Panc1 (cell line): Measurements from ENCODE around the gene KCNT1. TPM values are rescaled to one million over a fixed set of nuclear protein-coding genes. Genes with fewer than 3 reads are reported as not detected.

ENCODE experiments used
- ATAC-seq: fragments of 200-7000 bp; cut with Tn5 transposase; 2 replicates; pipeline ENCODE4 v1.9.1; 2020; ENCODE audit warnings: mild to moderate bottlenecking, moderate library complexity
- BruUV-seq: library from RNA; stranded (reverse); fragments of 400-500 nt; replicated peaks from 2 replicates; lab custom pipeline; 2021; lab: Mats Ljungman, UMichigan
- CTCF ChIA-PET: fragments of 300-600 bp; sonication (Branson Sonifier 250); formaldehyde crosslinking; loops from one replicate; lab custom pipeline; 2022; ENCODE audit warnings: antibody characterized with exemption; lab: Charles Lee
- POLR2A ChIA-PET: fragments of 300-600 bp; sonication (Branson Sonifier 250); formaldehyde crosslinking; loops from one replicate; lab custom pipeline; 2022; ENCODE audit warnings: antibody characterized with exemption; lab: Charles Lee
- DNase-seq: peaks from one replicate; pipeline ENCODE4 v3.0.0-alpha.2; 2010; ENCODE audit warnings: low read depth, low spot score
- H3K27ac ChIP-seq: 2 replicates; pipeline ENCODE4 v1.5.1; 2011; ENCODE audit warnings: mild to moderate bottlenecking, low read length, inconsistent platforms
- H3K27me3 ChIP-seq: fragments of 200-500 bp; sonication (Bioruptor generic); 2 replicates; pipeline ENCODE4 v1.6.0; 2014; ENCODE audit warnings: low read length, inconsistent platforms; ENCODE audit not compliant: control insufficient read depth, insufficient read depth
- H3K36me3 ChIP-seq: fragments of 200-500 bp; sonication (Bioruptor generic); 2 replicates; pipeline ENCODE4 v1.5.1; 2014; ENCODE audit warnings: inconsistent platforms, mild to moderate bottlenecking, low read length, moderate library complexity; ENCODE audit not compliant: control insufficient read depth, insufficient read depth
- H3K4me1 ChIP-seq: 2 replicates; pipeline ENCODE4 v1.5.1; 2011; ENCODE audit warnings: inconsistent platforms, mild to moderate bottlenecking, low read length, moderate library complexity; ENCODE audit not compliant: control insufficient read depth, insufficient read depth
- H3K4me3 ChIP-seq, 2 experiments: 2 replicates each; pipeline ENCODE4 v1.5.1; 2011 to 2012; ENCODE audit warnings: low read depth in 2 of 2, low read length in 2 of 2, mild to moderate bottlenecking in 2 of 2, inconsistent platforms in 1 of 2, moderate library complexity in 1 of 2
- H3K9me3 ChIP-seq: fragments of 200-500 bp; sonication (Bioruptor generic); 2 replicates; pipeline ENCODE4 v1.5.1; 2014; ENCODE audit warnings: low read depth, mild to moderate bottlenecking, inconsistent platforms, low read length, moderate library complexity; ENCODE audit not compliant: control insufficient read depth, insufficient read depth
- POLR2AphosphoS5 ChIP-seq: IDR thresholded peaks from 2 replicates; pipeline ENCODE4 v1.6.1; 2012; ENCODE audit warnings: mild to moderate bottlenecking, low read depth, low read length, moderate library complexity
- SIN3A ChIP-seq: IDR thresholded peaks from 2 replicates; pipeline ENCODE4 v1.6.1; 2012; ENCODE audit warnings: low read depth, mild to moderate bottlenecking, low read length, moderate library complexity, borderline replicate concordance; ENCODE audit not compliant: insufficient read depth
- TCF7L2 ChIP-seq: IDR thresholded peaks from 2 replicates; pipeline ENCODE4 v1.6.1; 2011; ENCODE audit warnings: mild to moderate bottlenecking, low read depth, low read length, inconsistent platforms
- in situ Hi-C: cut with HindIII; loops from 2 replicates; pipeline ENCODE4 v1.10.0; 2016; ENCODE audit warnings: low sequenced_read_pairs, low pct_unique_long_range_greater_than_20kb
- intact Hi-C: fragments of 100-400 bp; cut with micrococcal nuclease; formaldehyde crosslinking; loops from one replicate; pipeline ENCODE4 v1.10.0; 2022; ENCODE audit not compliant: unreplicated experiment
- total RNA-seq: library from RNA; stranded (reverse); gene quantifications from one replicate; pipeline ENCODE4 v1.2.1, GENCODE V29; 2021; ENCODE audit not compliant: unreplicated experiment
- TF ChIP-seq, protein P1 (sequence below): fragments of 450-650 bp; IDR thresholded peaks from 2 replicates; pipeline ENCODE4 v1.5.1; 2017; ENCODE audit warnings: mild to moderate bottlenecking
- TF ChIP-seq, protein P2 (sequence below), 2 experiments: IDR thresholded peaks; 2 replicates each; pipeline ENCODE4 v1.6.1; 2011 to 2012; ENCODE audit warnings: low read depth in 2 of 2, control low read depth in 1 of 2, low read length in 1 of 2, mild to moderate bottlenecking in 1 of 2, moderate library complexity in 1 of 2; ENCODE audit not compliant: insufficient read depth in 1 of 2

Gene KCNT1
- total RNA-seq, 1 experiment from 2014 or later: not detected

DNA sequence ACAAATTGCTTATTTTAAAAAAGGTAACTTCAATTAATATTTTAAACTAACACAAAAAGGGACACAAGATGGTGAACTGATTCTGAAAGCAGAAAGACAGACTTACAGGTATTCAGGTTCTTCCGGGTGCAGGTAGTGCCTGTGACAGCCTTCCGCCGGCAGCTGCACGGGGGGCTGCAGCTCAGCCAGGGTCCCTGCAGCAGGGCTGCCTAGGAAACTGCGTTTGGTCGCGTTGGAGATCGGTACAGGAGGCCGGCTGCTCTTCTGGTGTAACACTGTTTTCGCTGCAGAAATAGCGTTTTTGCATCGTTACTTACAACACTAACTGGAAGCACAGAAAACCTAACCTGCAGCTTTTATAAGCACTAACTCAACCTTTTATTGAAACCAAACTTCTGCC is 125.3 kb downstream of the KCNT1 start:
- Histone ChIP-seq H3K9me3 (no peaks in the 10 kb centered on the region), H3K4me1 (no peaks in the 10 kb centered on the region), H3K4me3 (no peak overlapping the region), H3K36me3 (0 out of 2 replicates have a peak, but pooled peaks cover 4% of the 10 kb centered on the region), H3K27ac (no peak overlapping the region), H3K27me3 (no peaks in the 10 kb centered on the region)
- ChIA-PET POLR2A (no interaction called here), CTCF (no interaction called here)
- BruUV-seq: no TSS peak
- DNase-seq (no peak), ATAC-seq (no peak)
- TF ChIP-seq SIN3A: no peak
- no peak for TF ChIP-seq TCF7L2
- no peak for TF ChIP-seq POLR2AphosphoS5
- TF ChIP-seq, protein P1, sequence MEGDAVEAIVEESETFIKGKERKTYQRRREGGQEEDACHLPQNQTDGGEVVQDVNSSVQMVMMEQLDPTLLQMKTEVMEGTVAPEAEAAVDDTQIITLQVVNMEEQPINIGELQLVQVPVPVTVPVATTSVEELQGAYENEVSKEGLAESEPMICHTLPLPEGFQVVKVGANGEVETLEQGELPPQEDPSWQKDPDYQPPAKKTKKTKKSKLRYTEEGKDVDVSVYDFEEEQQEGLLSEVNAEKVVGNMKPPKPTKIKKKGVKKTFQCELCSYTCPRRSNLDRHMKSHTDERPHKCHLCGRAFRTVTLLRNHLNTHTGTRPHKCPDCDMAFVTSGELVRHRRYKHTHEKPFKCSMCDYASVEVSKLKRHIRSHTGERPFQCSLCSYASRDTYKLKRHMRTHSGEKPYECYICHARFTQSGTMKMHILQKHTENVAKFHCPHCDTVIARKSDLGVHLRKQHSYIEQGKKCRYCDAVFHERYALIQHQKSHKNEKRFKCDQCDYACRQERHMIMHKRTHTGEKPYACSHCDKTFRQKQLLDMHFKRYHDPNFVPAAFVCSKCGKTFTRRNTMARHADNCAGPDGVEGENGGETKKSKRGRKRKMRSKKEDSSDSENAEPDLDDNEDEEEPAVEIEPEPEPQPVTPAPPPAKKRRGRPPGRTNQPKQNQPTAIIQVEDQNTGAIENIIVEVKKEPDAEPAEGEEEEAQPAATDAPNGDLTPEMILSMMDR: no peak
- TF ChIP-seq, protein P2, sequence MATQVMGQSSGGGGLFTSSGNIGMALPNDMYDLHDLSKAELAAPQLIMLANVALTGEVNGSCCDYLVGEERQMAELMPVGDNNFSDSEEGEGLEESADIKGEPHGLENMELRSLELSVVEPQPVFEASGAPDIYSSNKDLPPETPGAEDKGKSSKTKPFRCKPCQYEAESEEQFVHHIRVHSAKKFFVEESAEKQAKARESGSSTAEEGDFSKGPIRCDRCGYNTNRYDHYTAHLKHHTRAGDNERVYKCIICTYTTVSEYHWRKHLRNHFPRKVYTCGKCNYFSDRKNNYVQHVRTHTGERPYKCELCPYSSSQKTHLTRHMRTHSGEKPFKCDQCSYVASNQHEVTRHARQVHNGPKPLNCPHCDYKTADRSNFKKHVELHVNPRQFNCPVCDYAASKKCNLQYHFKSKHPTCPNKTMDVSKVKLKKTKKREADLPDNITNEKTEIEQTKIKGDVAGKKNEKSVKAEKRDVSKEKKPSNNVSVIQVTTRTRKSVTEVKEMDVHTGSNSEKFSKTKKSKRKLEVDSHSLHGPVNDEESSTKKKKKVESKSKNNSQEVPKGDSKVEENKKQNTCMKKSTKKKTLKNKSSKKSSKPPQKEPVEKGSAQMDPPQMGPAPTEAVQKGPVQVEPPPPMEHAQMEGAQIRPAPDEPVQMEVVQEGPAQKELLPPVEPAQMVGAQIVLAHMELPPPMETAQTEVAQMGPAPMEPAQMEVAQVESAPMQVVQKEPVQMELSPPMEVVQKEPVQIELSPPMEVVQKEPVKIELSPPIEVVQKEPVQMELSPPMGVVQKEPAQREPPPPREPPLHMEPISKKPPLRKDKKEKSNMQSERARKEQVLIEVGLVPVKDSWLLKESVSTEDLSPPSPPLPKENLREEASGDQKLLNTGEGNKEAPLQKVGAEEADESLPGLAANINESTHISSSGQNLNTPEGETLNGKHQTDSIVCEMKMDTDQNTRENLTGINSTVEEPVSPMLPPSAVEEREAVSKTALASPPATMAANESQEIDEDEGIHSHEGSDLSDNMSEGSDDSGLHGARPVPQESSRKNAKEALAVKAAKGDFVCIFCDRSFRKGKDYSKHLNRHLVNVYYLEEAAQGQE (IDR thresholded peaks at IDR 0.05; ENCODE audit: insufficient read depth in 1 of 2, low read depth in 2 of 2, low read length in 1 of 2): no peak
- in situ Hi-C loops (no loop called here), intact Hi-C loops (no loop called here)

DNA sequence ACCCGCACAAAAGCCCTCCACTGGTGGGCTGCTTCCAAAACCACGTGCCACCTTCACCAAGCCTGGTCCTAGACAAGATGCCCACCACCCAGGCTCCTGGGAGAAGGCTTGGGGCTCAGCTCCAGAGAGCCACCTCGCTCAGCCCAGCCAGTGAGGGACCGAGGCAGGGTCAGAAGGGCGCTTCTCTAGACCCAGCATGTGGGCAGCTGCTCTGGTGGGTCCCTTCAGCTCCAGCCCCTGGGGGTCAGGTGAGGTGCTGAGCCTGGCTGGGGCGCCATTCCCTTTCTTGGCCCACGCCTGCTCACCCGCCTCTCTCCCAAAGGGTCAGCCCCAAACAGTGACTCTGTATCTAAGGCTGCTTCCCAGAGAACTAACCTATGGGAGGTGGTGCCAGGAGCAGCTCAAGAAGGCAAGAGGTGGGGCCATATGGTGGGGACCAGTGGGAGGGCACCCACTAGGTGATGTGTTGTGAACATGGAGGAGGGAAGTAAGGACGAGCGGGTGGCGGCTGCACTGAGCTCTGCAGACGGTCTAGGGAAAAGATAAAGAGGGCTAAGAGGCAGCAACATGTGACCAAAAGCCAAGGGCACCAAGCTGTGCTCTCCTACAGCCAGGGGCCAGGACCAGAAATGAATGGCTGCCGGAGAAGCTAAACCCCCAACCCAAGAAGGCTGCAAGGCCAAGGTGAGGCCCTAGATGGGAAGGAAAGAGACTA is 126.0 kb downstream of the KCNT1 start:
- no peak for TF ChIP-seq TCF7L2
- no peak for TF ChIP-seq POLR2AphosphoS5
- TF ChIP-seq, protein P1: no peak
- no peak for TF ChIP-seq SIN3A
- TF ChIP-seq, protein P2 (IDR thresholded peaks at IDR 0.05; ENCODE audit: insufficient read depth in 1 of 2, low read depth in 2 of 2, low read length in 1 of 2): no peak
- POLR2A ChIA-PET: no interaction called here
- CTCF ChIA-PET: no interaction called here
- ATAC-seq (no peak), DNase-seq (no peak)
- Histone ChIP-seq H3K36me3 (0 out of 2 replicates have a peak, but pooled peaks cover 4% of the 10 kb centered on the region), H3K4me3 (no peak overlapping the region), H3K4me1 (no peaks in the 10 kb centered on the region), H3K9me3 (no peaks in the 10 kb centered on the region), H3K27me3 (no peaks in the 10 kb centered on the region), H3K27ac (no peak overlapping the region)
- BruUV-seq: no TSS peak
- intact Hi-C loops: no loop called here
- in situ Hi-C loops: no loop called here
